ENCODE data around the gene NSG1. TPM values are rescaled to one million over a fixed set of nuclear protein-coding genes. Genes with fewer than 3 reads are reported as not detected.
A peak's percentile ranks its signal among the peaks of the same experiment; 100 is the strongest.
"Not testable (repeated sequence)": the region's sequence is repeated elsewhere in the genome, so short reads cannot be mapped to it uniquely, and the experiment has no call there.

Gene NSG1
- total RNA-seq, 1 experiment from 2014 or later = not detected

DNA sequence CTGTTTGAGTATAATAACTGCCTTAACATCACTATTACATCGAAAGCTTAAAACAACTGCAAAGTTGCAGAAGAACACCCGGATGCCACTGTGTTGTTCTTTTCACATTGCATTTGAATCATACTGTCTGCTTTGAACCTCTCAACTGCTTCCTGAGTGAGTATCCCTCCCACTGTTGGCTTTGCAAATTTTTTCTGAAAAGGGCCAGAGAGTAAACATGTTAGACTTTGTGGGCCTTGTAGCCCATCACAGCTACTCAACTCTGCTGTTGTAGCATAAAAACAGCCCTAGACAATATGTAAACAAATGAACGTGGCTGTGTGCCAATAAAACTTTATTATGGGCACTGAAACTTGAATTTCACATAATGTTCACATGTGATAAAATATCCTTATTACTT, 76.1 kb downstream of the NSG1 start:
- Histone ChIP-seq H3K4me1 (peaks cover 21% of the 10 kb centered on the region), H3K4me3 (no peak overlapping the region), H3K36me3 (peaks cover 16% of the 10 kb centered on the region), H3K9me3 (replicated peaks) (no peaks in the 10 kb centered on the region), H3K27ac (peak overlapping the region; percentile 87; the same call in 1 of the 2 replicates), H3K27me3 (no peaks in the 10 kb centered on the region)
- peak in 1 of 2 experiments; percentile 5 for DNase-seq

DNA sequence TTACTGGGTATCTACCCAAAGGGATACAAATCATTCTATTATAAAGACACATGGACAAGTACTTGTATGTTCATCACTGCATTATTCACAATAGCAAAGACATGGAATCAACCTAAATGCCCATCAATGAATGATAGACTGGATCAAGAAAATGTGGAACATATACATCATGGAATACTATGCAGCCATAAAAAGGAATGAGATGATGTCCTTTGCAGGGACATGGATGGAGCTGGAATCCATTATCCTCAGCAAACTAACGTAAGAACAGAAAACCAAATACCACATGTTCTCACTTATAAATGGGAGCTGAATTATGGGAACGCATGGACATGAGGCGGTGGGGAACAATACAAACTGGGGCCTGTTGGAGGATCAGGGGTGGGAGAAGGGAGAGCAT, 78.3 kb downstream of the NSG1 start:
- DNase-seq; H3K4me3 ChIP-seq; H3K27ac ChIP-seq; H3K27me3 ChIP-seq; H3K9me3 ChIP-seq (replicated peaks): not testable (repeated sequence)
- Histone ChIP-seq H3K36me3 (peaks cover 20% of the 10 kb centered on the region), H3K4me1 (peaks cover 21% of the 10 kb centered on the region)

Other genes starting within 250 kb of the NSG1 start
- not detected in 2 replicates for gene OTOP1, start 160.2 kb upstream of the NSG1 start, total RNA-seq (2014; rRNA removed; shearing (Covaris generic))
- gene TMEM128, start 138.9 kb upstream of the NSG1 start, total RNA-seq (2014; rRNA removed; shearing (Covaris generic)) = 25.0 and 25.5 TPM in 2 replicates
- 58.7 and 60.2 TPM in 2 replicates for gene LYAR, start 96.9 kb upstream of the NSG1 start, total RNA-seq (2014; rRNA removed; shearing (Covaris generic))
- gene ZBTB49, start 96.9 kb upstream of the NSG1 start, total RNA-seq (2014; rRNA removed; shearing (Covaris generic)) = 5.8 and 5.9 TPM in 2 replicates
- gene STX18, start 154.9 kb downstream of the NSG1 start, total RNA-seq (2014; rRNA removed; shearing (Covaris generic)) = 27.5 and 29.3 TPM in 2 replicates

Measured in SJCRH30 (cell line).